Effector CD4-positive, alpha-beta T cell (primary cell): ENCODE measurements around the gene ITGAL.
"Not testable (repeated sequence)": the region's sequence is repeated elsewhere in the genome, so short reads cannot be mapped to it uniquely, and the experiment has no call there.

Experiments used
- DNase-seq: peaks from one replicate; pipeline ENCODE4 v3.0.0-alpha.2; 2020
- total RNA-seq: gene quantifications from one replicate; lab custom pipeline; 2026; lab: John Stamatoyannopoulos, UW

The ITGAL gene
- total RNA-seq = 372 reads per million, percentile 97 among the genes with 10 or more reads in this experiment

DNA sequence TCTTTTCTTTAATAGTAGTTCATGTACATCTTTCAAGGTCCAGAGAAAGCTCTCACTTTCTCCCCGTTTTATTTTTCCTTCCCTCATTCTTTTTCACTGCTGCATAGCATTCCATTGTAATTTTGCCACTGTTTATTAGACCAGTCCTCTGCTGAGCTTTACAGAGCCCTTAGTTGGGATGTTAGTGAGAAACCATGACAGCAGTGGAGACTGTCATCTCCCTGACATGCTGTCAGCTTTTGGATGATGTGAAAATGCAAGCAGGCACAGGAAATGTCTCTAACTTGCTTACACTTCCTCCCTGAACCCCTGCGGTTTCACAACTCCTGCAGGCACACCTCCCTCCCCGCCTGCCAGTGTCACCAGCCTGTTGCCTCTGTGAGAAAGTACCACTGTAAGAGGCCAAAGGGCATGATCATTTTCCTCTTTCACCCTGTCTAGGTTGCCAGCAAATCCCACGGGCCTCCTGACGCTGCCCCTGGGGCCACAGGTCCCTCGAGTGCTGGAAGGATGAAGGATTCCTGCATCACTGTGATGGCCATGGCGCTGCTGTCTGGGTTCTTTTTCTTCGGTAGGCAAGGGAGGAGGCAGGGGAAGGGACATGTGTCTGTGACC lies at the start of gene ITGAL:
Gene ITGAL, plus strand, starts transcription at position 415 of the 615 bp plus-strand sequence. Its CDS starts 96 bp downstream, at position 511.
- DNase-seq = peak; percentile 81

DNA sequence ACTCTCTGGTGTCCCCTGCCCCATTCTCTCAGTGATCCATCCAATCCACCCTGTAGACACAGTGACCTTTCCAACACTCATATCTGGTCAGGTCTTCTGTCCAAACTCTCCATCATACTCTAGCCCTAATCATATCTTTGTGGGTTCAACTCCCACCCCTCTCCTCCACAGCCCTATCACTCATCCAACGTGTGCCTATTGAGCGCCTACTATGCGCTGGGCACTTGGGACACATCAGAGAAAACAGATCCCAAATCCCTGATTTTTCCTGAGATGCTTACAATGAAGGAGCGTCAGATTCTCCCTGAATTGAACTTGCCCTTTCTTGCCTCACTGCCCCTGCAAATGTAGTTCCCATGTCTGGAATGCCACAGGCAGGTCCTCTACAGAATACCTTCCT lies 44.5 kb upstream of the ITGAL start:
- no peak for DNase-seq

DNA sequence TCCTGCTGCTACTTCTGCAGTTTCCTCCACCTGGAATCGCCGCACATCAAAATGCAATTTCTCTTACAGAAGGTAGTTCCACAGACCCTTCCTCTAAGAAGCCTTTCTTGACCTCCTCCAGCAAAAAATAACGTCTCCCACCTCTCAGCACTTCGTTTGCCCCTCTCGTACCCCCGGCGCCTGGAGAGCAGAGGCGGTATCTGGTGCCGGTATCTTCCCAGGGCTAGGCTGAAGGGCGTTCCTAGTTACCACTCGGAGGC lies 43.2 kb upstream of the ITGAL start:
- no peak for DNase-seq

DNA sequence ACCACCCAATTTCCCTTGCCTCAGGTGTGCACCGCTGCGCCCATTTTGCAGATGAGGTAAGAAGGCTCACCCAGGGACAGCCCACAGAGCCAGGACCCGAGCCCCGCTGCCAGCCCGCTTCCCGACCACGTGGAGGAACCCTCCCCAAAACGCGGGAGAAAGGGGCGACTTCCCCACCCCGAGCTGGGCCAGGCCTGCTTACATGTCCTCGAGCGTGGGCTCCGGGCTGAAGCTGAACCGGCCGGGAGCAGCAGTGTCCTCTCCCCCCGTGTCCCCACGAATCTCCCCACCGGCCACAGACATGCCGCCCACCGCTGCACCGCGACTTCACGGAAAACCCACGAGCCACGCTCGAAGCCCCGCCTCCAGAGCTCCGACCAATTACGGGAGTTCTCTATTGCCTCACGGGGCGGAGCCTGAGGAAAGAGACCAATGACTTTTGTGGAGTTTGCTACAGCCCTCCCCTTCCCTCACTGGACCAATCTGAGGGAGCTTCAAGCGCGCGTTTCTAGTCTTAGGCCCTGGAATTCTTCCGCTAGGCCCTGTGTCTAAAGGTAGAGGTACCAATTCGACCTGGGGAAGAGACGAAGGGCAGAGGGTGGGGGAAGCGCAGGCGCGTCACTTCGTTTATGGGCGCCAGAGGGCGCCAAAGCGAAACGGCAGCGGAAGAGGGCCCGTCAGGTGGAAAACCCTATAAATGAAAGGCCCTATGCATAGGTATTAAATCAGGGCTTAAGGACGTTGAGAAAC lies 42.7 kb upstream of the ITGAL start, which contains the start of gene DCTPP1:
Gene DCTPP1, minus strand, starts transcription at position 353 of the 750 bp plus-strand sequence. Its CDS starts 50 bp downstream, at position 303.
- DNase-seq = peak; percentile 93

DNA sequence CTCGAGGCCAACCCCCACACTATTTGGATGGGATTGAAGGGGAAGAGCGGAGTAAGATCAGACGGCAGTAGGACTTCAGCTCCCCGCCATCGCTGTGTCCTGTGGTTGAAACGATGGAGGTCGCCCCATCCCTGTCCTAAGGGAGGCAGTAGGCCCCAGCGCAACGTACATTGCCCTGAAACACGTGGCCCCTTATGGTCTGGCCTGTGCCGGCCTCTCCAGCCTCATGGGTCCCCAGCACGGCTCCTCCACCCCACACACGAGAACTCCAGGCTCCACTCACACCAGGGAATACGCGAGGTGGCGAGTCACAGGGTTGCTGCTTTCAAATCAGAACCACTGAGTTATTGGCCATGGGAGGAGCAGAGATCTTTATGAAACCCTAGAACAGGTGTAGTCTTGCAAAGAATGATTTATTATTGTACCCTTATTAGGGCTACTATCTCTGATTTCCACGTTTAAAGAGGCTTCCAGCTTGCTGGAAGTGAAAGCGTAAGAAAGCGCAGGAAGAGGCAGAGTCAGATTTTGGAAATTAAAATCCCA lies 42.0 kb upstream of the ITGAL start:
- DNase-seq = no peak

DNA sequence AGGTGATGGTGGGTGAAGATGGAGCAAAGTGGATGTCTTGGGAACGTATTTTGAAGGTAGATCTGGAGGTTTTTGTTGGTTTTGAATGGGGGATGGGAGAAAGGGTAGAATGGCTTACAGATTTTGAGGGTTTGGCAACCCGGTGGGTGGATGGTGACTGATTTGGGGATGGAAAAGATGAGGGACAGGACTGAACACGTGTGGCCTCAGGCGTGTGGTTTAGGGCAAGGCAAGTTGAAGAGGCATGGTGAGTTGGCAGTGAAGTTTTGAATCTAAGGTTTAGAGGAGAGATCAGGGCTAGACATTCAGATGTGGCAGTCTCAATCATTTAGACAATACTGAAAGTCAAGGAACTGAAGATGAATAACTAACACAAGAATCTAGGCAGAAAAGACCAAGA lies 37.7 kb upstream of the ITGAL start:
- no peak for DNase-seq

DNA sequence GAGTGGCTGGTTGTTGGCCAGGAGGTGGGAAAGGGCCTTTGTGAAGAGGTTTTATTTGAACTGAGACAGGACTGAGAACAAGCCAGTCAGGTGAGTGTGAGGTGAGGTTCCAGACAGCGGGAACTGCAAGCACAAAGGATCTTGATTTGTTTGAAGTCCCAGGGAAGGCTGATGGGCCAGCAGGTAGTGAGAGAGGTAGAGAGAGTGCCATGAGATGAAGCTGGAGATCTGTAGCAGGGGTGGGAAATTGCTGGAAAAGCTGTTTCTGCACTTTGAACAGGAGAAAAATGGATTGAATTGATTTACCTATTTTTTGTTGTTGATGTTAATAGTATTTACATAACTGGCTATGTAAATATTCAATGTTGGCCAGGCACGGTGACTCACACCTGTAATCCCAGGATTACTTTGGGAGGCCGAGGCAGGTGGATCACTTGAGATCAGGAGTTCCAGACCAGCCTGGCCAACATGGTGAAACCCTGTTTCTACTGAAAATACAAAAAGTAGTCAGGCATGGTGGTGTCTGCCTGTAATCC lies 35.0 kb upstream of the ITGAL start:
- DNase-seq = no peak

DNA sequence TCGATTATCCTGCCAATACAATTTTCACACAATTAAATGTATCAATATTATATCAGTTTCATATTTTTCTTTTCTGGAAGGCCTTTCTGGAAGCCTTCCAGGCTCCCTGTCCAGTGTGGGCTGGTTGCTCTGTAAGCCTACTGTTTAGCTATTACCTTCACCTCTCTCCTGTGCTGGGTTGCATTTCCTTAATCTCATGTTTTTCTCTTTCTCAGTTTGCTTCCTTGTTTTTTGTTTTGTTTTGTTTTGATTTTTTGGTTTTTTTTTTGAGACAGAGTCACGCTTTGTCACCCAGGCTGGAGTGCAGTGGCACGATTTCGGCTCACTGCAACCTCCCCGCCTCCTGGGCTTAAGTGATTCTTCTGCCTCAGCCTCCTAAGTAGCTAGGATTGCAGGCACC lies 33.7 kb upstream of the ITGAL start:
- DNase-seq = no peak

DNA sequence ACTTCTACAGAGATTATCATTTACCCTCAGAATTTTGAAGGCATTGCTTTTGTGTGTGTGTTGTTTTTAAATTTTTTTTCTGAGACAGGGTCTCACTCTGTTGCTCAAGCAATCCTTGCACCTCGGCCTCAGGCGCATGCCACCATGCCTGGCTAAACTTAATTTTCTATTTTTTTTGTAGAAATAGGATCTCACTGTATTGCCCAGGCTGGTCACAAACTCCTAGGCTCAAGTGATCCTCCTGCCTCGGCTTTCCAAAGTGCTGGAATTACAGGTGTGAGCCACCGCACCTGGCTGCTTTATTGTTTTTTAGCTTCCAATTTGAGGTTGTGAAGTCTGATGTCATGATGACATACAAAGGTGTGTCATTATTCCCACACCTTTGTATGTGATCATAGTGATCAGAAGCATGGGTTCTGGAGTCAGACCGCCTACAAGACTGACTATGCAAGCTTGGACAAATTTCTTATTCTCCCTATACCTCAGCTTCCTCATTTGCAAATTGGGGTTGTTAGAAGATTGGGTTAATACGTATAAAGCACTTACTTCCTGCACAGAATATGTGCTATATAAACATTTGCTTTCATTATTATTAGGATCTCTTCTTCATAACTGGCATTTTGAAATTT lies 32.7 kb upstream of the ITGAL start:
- no peak for DNase-seq

DNA sequence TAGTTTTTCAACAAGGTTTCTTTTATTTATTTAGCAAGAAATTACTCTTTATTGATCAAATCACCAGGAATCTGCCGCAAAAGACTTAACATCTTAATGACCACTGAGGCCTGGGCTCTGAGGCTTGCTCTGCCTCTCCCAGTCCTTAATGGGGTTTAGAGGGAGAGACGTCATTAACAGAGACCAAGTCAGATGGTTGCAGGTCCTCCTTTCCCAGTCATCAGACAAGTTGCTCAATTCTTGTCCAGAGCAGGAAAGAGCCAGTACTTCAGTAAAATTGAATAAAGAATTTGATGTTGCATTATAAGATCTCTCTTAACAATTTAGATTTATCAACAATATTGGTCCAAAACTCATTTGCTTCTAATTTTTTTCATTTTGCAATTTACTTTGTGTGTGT lies 28.9 kb upstream of the ITGAL start:
- DNase-seq = no peak

DNA sequence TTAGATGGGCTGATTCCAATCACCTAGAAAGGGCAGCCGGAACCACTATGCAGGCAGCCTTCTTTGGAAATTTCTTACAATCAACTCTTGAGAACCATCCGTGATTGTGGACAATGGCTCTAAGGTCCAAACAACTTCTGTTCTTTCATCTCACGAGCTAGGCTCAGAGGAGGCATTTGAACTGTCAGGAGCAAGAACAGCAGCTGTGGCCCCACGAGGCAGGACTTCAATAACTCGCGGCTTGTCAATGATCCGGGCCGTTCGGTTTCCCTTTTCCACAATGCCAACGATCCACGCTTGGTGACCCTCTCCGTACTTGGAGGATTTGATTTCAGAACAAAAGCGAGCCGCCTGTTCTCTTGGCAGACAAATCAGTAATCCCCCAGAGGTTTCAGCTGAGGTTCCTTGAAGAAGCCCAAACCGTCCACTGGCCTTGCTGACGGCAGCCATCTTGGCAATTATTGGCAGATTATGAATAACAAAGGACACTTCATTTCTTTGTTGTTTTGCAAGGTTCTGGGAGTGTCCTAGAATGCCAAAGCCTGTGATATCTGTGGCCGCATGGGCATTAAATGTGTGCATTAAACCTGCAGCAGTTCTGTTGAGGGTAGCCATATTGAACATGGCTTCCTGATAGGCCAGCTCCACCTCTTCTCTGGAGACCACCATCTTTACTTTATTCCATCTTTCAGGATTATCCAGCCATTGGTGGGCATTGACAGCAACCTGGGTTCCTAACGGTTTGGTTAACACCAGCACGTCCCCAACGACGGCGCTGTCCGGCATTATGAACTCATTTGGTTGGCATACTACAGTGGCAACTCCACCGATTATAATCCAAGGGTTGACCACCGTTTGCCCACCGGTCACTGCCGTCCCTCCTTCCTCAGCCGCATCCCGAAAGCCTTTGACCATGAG lies 28.1 kb upstream of the ITGAL start:
- no peak for DNase-seq

DNA sequence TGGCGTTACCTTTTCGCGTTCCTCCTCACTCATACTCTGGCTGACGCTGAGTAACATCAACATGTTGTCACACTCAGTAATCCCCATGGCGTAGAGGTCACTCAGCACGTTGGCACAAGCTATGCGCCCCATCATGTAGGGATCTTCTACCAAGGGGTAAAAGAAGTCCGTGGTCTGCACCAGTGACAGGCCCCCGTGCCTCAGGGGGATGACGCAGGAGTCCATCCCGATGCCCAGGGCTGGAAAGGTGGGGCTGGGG lies 27.5 kb upstream of the ITGAL start:
- DNase-seq = no peak

DNA sequence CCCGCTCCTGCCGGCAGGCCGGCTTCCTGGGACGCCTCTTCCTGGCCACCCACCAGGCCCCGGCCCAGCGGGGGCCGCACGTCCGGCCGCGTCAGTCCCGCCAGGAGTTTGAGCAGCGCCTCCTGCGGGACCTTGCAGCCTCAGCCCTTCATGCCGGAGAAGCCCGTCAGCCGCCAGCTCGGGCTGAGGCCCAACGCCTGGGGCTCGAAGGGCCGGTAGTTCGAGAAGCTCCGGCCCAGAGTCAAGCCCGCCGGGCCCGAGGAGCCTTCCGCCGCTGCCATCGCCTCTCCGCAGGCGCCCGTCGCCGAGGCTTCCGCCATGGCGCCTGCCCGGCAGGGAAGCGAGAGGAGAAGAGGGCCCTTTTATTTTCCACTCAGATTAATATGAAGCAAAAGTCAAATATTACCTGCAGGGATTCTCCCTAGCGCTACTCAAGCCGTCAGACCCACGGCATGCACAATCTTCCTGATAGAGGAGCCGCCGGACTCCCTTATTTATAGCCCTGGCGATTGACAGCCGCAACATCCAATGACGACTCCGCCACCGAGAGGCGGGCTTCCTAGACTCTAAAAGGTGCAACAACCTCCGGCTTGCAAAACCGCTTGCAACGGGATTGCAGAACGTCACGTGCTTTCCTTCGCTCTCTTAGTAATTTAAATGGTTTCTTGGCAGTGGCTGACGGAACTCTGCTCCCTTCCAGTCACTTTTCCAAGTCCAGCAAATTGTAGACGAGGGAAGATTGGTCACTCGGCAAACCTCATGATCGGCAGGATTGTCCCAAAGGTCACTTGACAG lies 26.9 kb upstream of the ITGAL start, which contains the start of gene SEPHS2:
Gene SEPHS2, minus strand, starts transcription at position 467 of the 795 bp plus-strand sequence. Its CDS starts 147 bp downstream, at position 320.
- DNase-seq = peak; percentile 92

DNA sequence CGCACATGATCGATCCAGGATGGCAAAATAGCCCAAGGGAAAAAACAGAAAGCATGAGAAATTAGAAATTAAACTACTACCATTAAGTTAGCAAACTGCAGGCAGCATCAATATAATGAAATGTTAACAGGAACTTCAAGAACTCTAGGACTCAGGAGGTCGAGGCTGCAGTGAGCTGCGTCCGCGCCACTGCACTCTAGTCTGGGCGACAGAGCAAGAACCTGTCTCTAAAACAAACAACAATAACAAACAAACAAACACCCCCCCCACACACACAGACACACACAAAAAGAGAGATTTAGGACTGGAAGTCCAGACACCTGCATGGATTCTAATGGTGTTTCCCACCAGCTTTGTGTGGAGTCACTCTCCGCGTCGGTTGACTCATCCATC lies 26.3 kb upstream of the ITGAL start:
- DNase-seq = no peak

DNA sequence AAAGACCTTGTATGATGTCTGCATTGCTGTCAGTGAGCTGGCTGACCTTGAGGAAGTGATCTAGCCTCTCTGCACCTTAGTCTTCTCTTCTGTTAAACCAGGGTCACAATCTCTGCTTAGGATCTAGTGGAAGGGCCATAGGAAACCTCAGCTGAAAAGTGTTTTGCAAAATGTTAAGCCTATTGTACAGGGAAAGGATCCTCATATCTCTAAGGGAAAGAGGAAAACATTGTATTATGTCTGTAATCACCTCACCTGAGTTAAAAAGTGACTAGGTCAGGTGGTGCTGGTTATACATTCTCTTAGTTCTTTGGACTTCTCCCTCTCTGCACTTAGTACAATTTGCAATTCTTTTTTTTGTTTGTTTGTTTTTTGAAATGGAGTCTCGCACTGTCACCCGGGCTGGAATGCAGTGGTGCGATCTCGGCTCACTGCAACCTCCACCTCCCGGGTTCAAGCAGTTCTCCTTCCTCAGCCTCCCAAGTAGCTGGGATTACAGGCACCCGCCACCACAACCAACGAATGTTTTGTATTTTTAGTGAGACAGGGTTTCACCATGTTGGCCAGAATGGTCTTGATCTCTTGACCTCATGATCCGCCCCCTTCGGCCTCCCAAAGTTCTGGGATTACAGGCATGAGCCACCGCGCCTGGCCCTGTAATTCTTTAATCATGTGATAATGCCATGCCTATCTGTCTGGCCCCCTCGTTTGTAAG lies 24.9 kb upstream of the ITGAL start:
- no peak for DNase-seq

DNA sequence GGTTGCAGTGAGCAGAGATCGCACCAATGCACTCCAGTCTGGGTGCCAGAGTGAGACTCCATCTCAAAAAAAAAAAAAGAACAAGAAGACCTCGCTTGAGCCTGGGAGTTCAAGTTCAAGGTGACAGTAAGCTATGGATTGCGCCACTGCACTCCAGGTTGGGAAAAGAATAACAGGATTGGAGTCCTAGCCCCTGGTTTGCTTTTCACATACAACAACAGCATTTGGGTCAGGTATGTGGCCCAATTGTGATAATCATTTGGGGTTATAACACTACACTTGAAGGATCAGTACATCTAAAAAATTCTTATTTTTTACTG lies 23.5 kb upstream of the ITGAL start:
- DNase-seq = no peak

DNA sequence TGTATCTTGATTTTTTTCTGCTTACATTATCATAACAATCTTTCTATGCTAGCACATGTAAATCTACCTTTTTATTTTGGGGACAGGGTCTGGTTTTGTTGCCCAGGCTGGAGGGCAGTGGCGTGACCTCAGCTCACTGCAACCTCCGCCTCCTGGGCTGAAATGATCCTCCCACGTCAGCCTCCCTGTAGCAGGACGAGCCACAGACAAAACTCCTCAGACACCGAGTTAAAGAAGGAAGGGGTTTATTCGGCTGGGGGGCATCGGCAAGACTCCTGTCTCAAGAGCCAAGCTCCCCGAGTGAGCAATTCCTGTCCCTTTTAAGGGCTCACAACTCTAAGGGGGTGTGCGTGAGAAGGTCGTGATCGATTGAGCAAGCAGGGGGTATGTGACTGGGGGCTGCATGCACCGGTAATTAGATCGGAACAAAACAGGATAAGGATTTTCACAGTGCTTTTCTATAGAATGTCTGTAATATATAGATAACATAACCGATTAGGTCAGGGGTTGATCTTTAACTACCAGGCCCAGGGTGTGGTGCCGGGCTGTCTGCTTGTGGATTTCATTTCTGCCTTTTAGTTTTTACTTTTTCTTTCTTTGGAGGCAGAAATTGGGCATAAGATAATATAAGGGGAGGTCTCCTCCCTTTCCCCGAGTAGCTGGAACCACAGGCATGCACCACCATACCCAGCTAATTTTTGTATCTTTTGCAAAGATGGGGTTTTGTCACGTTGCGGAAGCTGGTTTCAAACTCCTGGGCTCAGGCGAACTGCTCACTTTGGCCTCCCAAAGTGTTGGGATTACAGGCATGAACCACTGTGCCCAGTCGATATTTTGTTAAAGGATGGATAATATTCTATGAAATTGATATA lies 19.6 kb upstream of the ITGAL start:
- not testable (repeated sequence) for DNase-seq

DNA sequence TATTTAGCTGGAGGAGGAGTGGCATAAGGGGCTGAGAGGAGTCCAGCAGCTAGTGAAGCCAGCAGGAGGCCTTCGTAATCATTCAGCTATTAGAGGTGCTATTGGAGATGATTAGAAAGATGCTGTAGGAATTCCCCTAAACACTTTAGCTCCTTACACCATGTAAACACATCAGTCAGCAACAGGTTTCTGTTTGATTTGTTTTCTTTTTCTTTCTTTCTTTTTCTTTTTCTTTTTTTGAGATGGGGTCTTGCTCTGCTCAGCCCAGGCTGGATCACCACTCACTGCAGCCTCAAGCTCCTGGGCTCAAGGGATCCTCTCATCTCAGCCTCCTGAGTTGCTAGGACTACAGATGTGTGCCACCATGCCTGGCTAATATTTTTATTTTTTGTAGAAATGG lies 16.2 kb upstream of the ITGAL start:
- DNase-seq = no peak

DNA sequence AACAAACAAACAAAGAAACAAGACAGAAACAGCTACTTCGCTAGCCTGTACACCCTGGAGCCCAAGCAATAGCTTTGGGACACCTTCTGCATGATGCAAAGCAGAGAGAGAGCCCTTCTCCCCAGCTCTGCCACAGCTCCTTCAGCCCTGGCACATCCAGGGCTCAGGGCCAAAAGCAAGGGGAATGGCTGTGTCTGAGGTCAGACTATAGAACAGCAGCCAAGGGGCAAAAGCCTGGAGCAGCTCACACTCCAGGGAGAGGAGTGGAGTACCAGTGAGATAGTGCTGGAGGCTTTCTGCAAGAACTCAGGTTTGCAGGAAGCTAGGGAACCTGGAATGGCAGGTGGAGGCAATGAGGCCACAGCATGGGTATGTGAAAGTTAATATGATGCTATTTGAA lies 15.3 kb upstream of the ITGAL start:
- no peak for DNase-seq
